NCI-H2081 (cell line): ENCODE data around the gene GULP1.
"Not testable (repeated sequence)": the region's sequence is repeated elsewhere in the genome, so short reads cannot be mapped to it uniquely, and the experiment has no call there.

Source experiments
- DNase-seq, 2 experiments: peaks; one replicate each; lab custom pipeline; 2025; lab: John Stamatoyannopoulos, UW

GULP1 gene

GRCh38 chr2:188292348-188293239 is 920 bp downstream of the GULP1 start:
- peak; percentile 62 to 76 for DNase-seq

- DNase-seq: peak; percentile 65 to 82
Measured at GRCh38 chr2:188293601-188294351, 2.1 kb downstream of the GULP1 start.

- no peak for DNase-seq
Measured at GRCh38 chr2:188294352-188294926, 2.8 kb downstream of the GULP1 start.

- peak in 1 of 2 experiments; percentile 10 for DNase-seq
Measured at GRCh38 chr2:188295067-188295685, 3.5 kb downstream of the GULP1 start.

GRCh38 chr2:188297978-188298377 is 6.3 kb downstream of the GULP1 start:
- no peak for DNase-seq

- DNase-seq: not testable (repeated sequence)
Measured at GRCh38 chr2:188298937-188299371, 7.3 kb downstream of the GULP1 start.

- DNase-seq: no peak
Measured at GRCh38 chr2:188303363-188304031, 11.8 kb downstream of the GULP1 start.

- DNase-seq: no peak
Measured at GRCh38 chr2:188305271-188305670, 13.6 kb downstream of the GULP1 start.

- DNase-seq: no peak
Measured at GRCh38 chr2:188306271-188306670, 14.6 kb downstream of the GULP1 start.

- DNase-seq: no peak
Measured at GRCh38 chr2:188307850-188308283, 16.2 kb downstream of the GULP1 start.

- DNase-seq: no peak
Measured at GRCh38 chr2:188308483-188308882, 16.8 kb downstream of the GULP1 start.

GRCh38 chr2:188309364-188309763 is 17.7 kb downstream of the GULP1 start:
- DNase-seq: no peak

GRCh38 chr2:188314314-188315054 is 22.8 kb downstream of the GULP1 start:
- no peak for DNase-seq

- no peak for DNase-seq
Measured at GRCh38 chr2:188315750-188316149, 24.1 kb downstream of the GULP1 start.

GRCh38 chr2:188316342-188316741 is 24.7 kb downstream of the GULP1 start:
- DNase-seq: no peak

GRCh38 chr2:188316791-188317423 is 25.2 kb downstream of the GULP1 start:
- DNase-seq: no peak

GRCh38 chr2:188318161-188318749 is 26.6 kb downstream of the GULP1 start:
- DNase-seq: no peak

GRCh38 chr2:188319838-188320237 is 28.2 kb downstream of the GULP1 start:
- no peak for DNase-seq

- DNase-seq: no peak
Measured at GRCh38 chr2:188320861-188321260, 29.2 kb downstream of the GULP1 start.
